CD4-positive, alpha-beta T cell treated with Interleukin-10 for 1 hour (primary cell): ENCODE results near the gene PRCP.
A peak's percentile ranks its signal among the peaks of the same experiment; 100 is the strongest.
"Not testable (repeated sequence)": the region's sequence is repeated elsewhere in the genome, so short reads cannot be mapped to it uniquely, and the experiment has no call there.

Source experiments
- DNase-seq: peaks from one replicate; pipeline ENCODE4 v3.0.0-alpha.2; 2020

PRCP gene

DNA sequence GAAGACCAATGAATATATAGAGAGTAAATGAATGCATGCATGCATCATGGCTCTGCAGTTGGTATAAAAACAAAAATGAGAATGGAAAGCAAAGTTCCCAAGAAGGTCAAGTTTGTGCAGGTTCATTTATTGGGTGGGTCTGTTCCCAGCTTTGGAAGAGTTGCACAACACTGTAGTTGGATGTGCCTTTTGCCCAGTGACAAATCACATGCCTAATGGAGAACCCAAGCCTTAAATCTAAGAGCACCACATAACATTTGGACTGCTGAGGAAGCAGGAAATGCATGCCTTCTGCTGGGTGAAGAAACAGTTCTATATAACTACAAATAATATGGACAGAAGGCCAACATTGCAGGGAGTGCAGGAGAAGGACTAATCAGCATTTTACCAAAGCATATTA, 30.6 kb downstream of the PRCP start:
- DNase-seq, result no peak

DNA sequence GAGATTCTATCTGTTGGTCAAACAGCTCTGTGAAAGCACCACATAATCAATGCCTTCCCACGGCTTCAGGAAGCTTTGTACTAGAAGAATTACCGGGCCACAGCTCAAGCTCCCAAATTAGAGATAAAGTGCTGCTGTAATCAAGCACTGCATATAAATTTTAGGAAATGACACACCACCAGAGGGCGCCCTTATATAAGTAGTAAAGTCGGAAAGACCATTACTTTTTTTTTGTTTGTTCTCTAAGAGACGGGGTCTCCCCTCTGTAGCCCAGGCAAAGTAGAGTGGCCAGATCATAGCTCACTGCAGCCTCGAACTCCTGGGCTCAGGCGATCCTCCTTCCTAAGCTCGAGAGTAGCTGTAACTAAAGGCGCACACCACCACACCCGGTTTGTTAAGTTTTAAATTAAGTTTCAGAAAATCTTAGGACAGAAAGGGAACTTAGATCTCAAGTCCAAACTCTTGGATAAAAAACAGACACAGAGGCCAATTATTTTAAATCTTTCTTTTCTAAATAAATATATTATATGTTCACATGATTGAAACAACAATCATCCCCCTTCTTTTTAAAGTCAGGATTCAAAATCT, 32.6 kb downstream of the PRCP start:
- DNase-seq, result peak; percentile 82

DNA sequence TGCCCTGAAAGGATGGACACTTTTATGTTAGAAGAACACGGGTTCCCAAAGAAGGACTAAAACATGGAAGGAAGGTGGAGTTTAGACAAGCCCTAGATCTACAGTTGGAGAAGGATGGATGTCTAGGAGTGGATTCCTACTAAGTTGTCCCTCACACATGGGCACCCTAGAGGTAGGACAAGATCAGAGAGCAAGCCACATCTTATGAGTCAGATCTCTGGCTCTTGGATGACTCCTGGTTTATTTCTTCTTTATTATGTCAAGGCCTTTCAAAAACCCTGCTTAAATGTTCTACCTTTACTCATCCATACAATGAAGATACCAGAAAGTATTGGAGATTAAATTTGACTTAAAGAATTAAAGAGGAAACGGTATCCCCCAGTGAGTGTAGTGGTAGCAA, 34.4 kb downstream of the PRCP start:
- no peak for DNase-seq

DNA sequence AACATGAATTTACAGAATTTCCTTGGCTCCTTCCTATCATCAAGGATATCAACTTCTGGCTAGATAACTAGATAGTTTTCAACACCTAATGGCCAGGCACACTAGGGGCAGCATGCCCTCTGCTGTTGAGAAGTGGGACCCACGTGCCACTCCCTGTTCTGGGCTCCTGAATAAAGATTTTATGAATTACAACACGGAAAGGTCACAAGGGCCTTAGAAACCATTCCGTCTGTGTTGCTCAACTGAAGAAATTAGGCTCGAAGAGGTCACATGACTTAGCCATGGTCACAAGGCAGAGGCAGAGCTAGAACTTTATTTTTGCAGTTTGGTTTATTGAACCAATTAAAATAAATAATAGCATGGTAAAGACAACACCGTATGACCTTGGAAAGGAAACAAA, 36.0 kb downstream of the PRCP start:
- peak; percentile 28 for DNase-seq

DNA sequence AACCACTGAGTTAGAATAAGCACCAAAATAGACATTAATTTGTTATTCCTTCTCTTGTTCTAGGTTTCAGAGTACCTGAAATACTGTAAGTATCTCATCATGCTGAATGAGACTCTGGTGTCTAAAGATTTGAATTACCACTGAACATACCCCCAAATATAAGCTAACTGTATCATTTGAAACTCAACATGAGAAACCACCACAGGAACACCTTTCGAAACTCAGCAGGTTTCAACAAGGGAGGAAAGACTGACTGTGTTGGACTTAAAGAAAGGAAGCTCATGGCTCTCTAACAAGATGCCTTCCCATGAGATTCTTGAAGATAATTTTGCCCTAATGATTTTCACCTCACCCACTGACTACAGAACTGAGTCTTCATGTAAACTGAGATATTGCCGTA, 37.0 kb downstream of the PRCP start:
- no peak for DNase-seq

DNA sequence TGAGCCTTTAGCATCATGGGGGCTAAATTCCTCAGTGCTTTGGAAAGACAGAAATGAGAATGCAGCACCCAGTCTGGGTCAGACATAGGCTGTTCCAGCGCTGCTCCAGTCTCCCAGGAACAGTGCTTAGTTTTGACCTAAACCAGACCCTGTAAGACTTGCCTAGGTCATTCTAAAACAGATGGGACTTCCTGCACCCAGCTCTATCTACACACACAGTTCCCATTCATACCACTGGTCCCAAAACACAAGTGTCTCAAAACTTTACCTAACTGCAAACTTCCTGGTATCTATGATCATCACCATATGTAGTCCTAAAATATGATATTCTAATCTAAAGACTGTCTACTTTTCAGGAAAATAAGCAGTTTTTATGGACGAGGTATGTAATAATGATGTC, 37.9 kb downstream of the PRCP start:
- no peak for DNase-seq

DNA sequence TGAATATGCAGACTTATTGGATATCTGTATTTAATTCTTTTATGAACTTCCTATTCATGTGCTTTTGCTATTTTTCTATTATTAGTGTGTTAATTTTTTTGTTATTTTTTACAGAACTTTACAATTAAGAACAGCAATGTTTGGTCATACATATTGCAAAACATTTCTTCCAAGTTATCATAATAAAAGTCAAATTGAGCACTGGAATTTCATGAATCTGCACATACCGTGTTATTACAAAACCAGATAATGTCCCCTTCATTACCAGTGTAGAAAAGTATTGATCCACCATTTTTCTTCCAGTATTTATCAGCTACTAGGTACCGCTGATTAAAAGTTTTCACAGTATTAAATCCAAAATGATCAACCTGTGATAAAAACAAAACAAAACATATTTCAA, 40.5 kb downstream of the PRCP start:
- DNase-seq, result no peak

DNA sequence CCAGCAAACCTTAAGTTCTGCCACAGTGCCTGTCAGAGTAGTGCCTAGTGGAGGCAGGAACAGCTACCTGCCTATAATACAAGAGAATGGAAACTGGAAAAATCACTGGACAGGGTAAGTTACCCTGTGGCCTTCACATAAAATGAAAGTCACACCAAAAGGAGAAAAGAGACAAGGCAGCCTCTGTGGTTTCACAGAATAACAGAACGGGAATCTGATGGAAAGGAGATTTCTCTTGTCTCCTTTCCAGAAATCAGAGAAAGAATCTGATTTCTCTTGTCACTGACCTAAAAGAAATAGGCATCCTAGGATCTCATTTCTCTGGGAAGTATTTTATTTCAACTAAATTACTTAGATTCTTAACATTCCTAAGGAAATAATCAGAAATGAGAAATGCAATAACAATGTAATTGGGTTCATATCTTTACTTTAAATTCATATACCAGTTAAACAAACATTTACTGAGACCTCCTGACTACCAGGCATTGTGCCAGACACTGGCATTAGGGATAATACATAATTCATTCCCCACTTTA, 41.6 kb downstream of the PRCP start:
- no peak for DNase-seq

DNA sequence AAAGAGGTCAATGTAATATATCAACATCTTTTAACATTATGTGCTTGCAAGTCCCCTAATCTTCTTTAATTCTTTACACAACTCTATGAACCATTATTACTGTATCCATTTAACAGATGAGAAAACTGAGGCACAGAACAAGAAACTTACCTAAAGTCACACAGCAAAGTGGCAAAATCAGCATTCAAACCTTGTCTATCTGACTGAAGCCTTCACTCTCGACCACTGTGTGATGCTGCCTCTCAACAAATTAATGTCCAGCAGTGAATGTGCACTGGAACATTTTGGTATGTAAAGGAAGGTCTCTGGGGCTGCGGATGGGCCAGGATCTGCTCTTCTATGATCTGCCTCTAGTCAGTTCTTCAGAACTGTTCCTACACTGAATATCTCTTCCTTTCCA, 42.1 kb downstream of the PRCP start:
- no peak for DNase-seq

DNA sequence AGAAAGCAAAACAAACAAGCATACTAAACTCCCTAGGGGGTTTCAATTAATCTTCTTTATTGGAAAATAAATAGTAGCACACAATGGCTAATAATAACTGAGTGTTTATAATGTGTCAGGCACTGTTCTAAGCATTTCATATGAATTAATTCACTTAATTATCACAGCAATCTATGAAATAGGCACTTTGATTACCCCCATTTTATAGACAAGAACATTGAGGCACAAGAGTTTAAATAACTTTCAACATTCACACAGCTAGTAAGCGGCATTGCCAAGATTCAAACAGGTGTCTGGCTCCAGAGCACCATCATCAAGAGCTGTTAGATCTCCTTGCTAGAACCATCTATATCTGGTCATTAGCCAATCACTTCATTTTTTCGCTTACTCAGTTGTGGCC, 43.1 kb downstream of the PRCP start:
- no peak for DNase-seq

DNA sequence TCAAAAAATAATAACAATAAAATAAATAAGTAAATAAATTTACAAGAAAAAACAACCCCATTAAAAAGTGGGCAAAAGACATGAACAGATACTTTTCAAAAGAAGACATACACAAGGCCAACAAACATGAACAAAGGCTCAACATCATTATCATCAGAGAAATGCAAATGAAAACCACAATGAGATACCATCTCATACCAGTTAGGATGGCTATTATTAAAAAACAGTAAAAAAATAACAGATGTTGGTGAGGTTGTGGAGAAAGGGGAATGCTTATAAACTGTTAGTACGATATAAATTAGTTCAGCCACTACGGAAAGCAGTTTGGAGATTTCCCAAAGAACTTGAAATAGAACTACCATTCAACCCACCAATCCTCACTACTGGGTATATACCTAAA, 44.6 kb downstream of the PRCP start:
- no peak for DNase-seq

DNA sequence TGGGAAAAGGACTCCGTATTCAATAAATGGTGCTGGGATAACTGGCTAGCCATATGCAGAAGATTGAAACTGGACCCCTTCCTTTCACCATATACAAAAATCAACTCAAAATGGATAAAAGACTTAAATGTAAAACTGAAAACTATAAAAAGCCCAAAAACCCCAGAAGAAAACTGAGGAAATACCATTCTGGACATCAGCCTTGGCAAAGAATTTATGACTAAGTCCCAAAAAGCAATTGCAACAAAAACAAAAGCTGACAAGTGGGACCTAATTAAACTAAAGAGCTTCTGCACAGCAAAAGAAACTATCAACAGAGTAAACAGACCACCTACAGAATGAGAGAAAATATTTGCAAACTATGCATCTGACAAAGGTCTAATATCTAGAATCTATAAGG, 45.3 kb downstream of the PRCP start:
- not testable (repeated sequence) for DNase-seq

DNA sequence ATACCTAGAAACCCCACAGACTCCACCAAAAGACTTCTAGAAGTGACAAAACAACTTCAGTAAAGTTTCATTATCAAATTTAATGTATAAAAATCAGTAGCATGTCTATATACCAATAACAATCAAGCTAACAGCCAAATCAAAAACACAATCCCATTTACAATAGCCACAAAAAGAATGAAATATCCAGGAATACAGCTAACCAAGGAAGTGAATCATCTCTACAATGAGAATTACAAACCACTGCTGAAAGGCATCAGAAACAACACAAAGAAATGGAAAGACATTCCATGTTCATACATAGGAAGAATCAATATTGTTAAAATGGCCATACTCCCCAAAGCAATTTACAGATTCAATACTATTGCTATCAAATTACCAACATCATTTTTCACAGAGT, 46.0 kb downstream of the PRCP start:
- DNase-seq, result no peak

DNA sequence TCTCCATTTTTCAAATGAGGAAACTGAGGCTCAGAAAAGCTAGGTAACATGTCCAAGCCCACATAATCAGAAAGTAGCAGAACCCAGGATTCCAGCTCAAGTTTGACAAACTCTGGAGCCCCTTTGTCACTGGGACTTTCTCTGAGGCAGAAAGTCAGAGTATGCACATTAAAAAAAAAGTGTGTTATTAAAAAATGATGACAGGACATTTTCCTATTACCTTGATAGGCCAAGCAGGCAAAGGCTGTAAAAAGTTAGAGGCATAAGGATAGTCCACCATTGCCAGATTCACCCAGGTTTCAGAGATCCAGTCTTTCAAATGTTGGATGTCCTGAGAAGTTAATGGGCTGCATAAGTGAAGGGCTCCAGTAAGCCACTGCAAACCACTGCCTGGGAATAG, 51.4 kb downstream of the PRCP start:
- DNase-seq, result no peak

DNA sequence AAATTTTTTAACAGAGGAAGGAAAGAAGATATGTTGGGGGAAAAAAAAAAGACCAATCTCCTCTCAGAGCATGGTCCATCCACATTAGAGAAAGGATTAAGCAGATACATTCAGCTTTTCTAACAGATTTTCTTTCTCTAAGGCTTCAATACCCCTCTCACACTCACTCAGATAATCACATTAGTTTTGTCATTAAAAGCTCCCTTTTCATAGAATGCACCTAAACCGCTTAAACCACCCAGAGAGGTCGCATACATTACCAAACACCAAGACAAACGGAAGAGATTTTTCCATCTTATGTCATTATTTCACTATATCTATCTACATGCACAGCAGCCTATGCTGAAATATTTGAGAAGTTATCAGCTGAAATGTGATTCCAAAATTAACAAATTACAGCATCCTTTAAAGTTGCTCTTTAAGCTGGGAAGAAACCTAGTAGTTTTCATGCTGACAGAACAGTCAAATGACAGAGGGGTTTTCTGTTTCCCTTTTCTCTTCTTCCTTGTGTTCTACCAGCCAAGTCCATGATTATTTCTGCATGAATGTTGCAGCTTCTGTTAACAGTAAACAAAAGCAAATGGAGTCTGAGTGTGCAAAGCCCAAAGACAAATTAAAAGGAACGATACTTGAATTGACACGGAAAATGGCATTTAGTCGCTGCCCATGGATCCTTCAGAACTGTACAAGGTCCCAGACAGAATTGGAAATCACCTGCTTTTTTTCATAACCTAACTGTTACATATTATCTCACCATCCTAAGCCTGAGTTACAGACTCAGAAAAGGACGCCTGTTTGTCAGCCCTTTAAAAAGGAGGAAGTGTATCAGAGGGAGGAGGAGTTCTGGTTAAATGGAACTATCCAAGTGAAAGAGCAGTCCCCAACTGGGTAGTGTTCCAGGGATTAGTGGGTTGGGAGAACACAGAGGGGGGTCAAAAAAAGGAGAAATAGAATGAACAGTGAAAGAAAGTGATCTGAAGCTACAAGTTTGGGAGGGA, 54.6 kb downstream of the PRCP start:
- no peak for DNase-seq

DNA sequence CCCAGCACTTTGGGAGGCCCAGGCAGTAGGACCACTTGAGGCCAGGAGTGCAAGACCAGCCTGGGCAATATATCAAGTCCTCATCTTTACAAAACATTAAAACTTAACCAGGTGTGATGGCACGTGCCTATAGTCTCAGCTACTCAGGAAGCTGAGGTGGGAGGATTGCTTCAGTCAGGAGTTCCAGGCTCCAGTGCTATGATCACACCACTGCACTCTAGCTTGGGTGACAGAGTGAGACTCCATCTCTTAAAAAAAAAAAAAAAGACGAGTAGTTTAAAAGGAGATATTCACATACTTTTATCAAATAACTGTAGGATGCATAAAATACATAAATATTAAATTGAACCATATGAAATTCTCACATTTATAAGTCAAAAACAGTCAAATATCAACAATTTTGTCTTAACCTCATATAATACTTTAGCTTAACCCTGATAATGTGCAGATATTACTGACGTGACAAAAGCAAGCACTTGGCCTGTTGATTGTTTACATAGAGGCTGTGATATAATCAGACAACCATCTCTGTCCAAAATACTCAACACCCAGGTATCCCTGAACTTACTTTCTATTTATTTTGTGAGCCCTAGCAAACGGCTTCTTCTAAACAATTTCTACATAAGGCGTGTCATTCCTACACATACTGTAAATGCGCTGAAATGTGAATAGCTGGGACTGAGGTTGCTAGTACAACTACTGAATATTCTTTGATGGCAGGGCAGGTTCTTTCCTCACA, 57.0 kb downstream of the PRCP start:
- no peak for DNase-seq

DNA sequence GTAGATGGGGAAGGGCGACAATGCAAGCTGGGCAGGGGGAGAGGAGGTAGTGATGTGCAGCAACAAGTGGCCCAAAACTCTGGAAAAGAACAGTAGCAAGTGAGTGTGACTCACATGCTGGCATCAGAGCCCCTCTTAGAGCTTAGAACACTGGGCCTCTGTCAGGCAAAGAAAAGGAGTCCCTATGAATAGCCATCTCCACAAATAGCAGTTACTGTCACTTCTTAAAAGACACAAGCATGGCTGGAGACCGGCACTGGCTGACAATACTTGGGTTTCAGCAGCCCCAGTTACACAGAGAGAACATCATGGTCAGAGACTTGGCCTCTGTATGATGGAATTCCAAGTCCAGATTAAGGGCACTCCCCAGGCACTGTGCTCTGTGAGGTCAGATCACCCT, 58.2 kb downstream of the PRCP start:
- no peak for DNase-seq

DNA sequence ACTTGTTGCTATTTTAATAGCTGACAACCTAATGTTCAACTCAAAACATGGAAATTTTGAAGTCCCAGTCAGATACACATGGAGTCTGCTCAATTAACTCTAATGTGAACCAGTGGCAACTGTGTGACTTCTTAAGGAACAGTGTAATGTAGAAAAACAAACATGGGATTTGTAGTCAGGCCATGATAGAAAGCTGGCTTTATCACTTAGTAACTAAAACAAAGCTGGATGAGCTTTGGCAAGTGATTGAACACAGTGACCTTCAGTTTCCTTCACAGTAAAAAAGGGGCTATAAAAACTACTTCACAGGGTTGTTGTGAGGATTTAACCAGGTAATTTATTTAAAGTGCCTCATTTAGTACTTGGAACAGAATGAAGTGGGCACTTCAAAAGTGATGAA, 62.6 kb downstream of the PRCP start:
- no peak for DNase-seq

DNA sequence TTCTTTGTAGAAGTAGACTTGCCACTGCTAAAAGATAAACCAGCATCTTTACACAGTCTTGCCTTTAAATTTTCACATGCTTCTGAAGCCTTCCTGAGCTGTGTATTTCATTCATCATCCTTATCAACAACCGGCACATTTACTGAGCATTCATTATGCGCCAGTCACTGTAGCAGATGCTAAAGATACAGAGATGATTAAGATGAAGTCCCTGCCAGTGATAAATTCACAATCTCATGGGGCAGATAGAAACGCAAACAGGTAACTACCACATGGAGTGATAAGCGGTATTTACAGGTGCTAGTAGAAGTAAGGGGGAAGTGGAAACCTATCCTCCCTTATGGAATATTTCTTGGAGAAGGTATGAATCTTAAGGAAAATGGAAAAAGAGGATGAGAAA, 67.2 kb downstream of the PRCP start:
- no peak for DNase-seq

DNA sequence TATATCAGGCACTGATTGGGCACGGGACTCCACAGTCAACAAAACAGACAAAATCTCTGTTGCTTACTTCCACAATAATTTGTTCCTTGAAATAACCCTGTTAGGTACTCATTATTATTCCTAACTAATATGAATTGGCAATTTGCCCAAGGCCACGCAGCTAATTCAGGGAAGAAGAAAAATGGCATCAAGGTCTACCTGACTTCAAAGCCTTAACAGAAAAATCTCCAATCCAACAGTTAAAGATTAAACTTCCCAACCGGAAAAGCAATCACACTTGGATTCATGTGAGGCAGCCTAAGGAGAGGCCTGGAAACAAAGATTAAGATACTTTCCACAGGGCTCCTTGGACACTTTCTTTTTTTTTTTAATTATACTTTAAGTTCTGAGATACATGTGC, 68.9 kb downstream of the PRCP start:
- DNase-seq, result no peak

DNA sequence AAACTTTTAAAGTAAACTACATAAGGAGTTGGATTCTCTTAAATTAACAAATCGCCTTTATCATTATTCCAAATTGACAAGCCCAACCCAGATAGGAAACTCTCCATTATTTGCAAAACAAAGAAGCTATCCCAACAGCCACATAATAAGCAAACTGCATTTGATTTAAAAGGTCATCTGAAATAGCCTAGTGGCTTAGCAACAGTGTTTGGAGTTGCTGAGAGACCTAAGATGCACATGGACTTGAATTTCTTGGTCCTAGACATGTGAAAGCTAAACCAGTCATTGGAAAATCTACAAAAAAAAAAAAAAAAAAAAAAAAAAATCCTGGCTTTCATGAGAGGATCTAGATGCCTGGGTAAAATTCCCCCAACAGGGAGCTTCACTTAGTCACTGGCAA, 69.5 kb downstream of the PRCP start:
- no peak for DNase-seq

DNA sequence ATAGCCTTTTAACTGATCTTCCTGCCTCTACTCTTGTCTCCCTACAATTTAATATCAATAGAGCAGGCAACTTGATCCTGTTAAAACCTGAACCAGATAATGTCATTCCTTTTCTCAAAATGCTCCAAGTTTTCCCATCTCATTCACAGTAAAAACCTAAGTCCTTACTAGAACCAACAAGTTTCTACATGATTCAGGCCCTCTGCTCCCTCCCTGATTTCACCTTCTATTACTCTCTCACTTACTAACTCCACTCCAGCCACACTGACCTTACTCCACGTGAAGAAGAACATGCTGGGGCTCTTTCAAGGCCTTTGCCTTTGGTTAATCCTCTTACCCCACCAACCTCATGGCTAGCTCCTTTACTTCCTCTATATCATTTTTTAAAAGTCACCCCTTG, 71.1 kb downstream of the PRCP start:
- no peak for DNase-seq

DNA sequence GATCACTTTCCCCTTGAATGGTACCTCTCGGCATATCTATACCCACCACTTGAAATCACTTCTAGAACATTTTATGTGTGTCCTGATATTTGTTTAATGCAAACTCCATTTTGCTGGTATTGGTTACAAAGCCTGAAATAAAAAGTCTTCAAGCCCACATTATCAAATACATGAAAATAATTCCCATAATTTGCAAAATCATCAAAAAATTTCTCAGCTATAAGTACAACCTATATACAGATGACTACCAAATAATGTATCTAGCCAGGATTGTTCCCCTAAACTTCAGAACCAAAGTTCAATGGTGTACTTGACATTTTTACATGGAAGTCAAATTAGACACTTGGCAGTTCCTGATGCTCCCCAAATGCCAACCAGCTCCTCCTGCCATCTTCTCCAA, 71.8 kb downstream of the PRCP start:
- no peak for DNase-seq

DNA sequence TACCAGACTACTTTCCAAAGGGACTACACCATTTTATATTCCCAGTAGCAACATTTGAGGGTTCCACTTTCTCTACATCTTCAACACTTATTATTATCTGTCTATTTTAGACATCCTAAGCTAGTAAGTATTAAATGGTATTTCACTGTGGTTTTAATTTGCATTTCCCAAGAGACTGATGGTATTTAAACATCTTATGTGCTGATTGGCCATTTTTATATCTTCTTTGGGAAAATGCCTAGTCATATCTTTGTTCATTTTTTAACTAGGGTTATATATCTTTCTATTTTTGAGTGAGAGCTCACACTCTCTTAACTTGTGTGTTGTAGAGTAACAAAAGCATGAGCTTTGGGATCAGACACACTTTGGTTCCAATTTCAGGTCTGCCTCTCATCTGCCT, 73.7 kb downstream of the PRCP start:
- DNase-seq, result no peak
